NOMO-1 (cell line): ENCODE measurements around the gene STS.
A peak's percentile ranks its signal among the peaks of the same experiment; 100 is the strongest.

Experiments used
- DNase-seq, 2 experiments: peaks; one replicate each; lab custom pipeline; 2025; ENCODE audit not compliant: unreplicated experiment in 2 of 2; lab: John Stamatoyannopoulos, UW

STS gene, protein sequence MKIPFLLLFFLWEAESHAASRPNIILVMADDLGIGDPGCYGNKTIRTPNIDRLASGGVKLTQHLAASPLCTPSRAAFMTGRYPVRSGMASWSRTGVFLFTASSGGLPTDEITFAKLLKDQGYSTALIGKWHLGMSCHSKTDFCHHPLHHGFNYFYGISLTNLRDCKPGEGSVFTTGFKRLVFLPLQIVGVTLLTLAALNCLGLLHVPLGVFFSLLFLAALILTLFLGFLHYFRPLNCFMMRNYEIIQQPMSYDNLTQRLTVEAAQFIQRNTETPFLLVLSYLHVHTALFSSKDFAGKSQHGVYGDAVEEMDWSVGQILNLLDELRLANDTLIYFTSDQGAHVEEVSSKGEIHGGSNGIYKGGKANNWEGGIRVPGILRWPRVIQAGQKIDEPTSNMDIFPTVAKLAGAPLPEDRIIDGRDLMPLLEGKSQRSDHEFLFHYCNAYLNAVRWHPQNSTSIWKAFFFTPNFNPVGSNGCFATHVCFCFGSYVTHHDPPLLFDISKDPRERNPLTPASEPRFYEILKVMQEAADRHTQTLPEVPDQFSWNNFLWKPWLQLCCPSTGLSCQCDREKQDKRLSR

DNA sequence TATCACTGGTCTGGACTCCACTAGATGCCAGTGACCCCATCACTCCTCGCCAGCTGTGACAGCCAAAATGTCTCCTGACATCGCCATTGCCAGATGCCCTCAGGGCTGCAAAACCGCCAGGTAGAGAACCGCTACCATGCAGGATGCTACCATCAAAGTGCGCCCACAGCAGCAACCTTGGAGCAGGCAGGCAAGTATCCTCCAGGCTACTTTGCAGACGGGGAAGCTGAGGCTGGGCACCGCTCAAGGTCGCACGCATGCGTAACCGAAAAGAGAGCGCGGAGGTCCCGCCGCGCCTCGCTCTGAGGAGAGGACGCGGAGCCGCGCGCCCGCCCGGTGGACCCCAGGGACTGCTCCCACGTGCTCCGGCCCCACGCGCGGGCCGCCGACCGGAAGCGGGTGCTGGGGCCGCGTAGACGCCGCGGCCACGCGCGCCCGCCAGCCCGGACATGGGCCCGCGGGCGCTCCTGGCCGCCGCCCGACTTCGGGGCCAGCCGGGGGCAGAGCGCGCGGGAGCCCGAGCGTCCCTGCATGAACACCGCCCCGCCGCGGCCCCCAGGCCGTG lies at the start of gene STS:
TSS of gene STS (plus strand) at position 300 of the 565 bp plus-strand sequence. CDS start 105,488 bp downstream, outside the sequence.
- peak; percentile 17 to 31 for DNase-seq

DNA sequence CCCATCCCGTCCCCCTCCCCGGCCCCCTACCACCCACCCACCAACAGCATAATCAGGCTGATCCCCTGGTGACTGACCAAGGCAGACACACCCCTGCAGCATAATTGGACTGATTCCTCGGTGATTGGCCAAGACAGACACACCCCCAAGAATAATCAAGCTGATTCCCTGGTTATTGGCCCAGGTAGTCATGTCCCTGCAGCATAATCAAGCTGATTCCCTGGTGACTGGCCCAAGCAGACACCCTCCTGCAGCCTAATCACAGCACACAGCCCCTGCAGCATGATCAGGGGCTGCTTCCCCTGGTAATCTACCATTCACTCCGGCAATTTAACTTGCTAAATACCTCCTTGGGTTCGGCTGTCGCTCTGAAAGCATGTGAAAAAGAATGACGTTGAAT lies 47.5 kb upstream of the STS start:
- no peak for DNase-seq

DNA sequence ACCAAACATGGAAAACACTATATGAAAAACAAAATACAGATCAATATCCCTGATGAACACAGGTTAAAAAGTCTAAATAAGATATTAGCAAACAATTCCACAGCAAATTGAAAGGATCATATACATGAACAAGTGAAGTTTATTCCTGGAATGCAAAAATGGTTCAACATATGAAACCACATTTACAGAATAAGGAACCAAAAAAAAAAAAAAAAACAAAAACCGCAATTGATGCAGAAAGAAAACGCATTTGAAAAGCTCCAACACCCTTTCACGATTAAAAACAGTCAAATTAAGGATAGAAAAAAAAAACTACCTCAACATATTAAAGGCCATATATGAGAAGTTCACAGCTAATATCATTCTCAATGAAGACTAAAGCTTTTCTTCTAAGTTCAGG lies 45.4 kb upstream of the STS start:
- no peak for DNase-seq

DNA sequence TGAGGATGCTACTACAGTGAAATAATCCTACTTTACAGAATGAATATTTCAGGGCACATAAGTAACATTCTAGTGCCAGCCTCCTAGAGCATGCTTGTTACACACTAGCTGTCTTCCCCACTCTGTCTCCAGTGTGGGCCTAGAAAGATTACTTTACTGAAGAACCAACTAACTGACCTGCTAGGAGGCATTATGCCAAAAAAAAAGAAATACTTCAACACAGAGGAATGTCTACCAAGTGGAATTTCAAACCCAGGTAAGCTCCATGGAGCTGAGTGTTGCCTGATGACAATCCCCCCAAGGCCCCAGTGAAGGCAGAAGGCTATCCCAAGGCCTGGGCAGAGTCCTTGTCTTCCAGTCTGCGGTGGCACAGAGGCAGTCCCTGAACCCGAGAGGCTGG lies 40.9 kb upstream of the STS start:
- no peak for DNase-seq

DNA sequence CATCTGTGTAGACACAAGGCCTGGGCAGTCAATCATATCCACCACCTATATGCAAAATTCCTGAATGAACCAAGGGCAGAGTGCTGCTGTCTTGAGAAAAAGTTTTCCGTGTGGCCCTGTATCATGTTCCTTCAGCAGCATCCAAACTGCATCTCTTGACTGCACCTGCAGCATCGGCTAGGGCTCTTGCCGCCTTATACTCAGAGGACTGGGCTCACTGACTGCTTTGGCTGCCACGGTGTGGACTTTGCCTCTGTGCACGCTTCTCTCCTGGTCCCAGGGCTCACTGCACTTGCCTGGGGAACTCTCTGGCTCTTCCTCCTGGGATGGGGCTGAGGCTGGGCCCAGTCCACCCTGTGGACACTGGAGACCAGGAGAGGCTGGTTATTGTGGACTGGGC lies 39.5 kb upstream of the STS start:
- no peak for DNase-seq

DNA sequence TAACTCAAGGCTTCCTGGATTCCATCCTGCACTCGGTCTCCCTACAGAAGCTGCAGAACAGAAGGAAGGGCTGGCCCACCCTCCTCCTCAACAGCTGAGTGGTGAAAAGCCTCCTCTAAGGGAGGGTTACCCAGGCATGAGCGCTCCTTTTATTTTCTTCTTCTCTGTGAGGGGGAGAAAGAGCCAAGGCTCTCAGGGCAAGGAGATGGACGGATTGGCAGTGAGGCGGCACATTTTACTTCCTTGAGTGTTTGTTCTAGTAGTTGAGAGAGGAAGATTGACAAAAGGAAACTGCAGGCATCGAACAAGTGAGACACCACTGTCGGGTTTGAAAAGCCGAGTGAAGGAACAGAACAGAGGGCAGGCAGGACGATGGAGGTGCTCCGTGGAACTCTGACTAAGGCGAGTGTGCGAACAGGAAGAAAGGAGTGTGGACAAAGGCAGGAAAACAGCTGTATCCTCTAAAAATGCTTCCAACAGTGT lies 38.4 kb upstream of the STS start:
- no peak for DNase-seq

DNA sequence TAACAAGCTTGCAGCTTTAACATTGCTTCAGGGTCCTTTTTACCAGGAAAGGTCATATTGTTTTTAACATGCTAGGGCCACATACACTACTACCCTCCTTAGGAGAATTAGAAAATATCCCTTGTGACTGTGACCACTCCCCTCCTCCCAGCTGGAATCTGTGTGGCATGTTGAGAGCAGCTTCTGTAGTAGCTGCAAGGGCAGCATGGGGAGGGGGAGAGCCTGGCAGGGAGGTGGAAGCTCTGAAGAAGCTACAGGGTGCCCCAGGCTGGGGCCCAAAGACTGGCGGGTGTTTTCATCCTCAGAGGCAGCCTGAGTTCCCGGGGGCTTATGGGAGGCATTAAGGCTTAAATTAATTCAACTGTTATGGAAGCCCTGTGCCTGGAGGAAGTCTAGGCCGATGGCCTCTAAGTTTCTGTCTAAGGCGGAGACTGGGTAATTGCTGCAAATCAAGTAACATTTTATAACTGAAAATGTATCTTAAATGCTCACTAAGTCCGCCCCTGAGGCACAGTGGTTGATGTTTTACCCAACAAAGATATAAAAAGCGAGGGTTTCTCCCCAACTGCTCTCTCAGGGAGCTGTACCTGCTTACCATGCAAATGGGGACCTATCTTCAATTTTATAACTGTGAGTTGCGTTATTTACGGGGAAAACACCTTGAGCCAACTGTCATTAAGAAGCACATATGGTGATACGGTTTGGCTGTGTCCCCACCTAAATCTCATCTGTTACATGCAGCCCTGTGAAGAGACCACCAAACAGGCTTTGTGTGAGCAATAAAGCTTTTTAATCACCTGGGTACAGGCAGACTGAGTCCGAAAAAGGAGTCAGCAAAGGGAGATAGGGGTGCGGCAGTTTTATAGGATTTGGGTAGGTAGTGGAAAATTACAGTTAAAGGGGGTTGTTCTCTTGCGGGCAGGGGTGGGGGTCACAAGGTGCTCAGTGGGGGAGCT lies 37.4 kb upstream of the STS start:
- no peak for DNase-seq

DNA sequence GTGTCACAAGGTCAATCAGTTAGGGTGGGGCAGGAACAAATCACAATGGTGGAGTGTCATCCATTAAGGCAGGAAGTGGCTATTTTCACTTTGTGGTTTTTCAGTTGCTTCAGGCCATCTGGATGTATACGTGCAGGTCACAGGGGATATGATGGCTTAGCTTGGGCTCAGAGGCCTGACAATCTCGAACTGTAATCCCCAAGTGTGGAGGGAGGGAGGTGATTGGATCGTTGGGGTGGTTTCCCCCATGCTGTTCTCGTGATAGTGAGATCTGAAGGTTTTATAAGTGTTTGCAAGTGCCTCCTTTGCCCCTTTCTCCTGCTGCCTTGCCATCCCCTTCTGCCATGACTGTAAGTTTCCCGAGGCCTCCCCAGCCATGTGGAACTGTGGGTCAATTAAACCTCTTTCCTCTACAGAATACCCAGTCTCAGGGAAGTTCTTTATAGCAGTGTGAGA lies 36.7 kb upstream of the STS start:
- peak; percentile 39 to 60 for DNase-seq

DNA sequence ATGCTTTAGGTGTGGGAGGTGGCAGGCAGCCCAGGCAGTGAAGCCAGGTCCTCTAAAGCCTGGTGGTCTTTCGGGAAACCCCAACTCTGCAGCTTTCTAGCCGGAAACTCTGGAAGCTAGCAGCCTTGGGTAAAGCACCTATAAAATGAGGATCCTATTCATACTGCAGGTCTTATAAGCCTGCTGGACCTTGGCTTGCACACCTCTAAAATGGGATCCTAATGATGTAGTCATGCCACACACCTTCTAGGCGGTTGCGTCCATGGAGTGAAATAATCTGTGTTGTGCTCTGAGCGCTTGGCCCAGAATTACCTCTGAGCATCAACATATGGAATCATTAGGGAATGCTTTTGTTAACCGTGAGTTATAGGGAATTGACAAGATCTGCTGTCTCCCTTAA lies 36.0 kb upstream of the STS start:
- DNase-seq, result no peak

DNA sequence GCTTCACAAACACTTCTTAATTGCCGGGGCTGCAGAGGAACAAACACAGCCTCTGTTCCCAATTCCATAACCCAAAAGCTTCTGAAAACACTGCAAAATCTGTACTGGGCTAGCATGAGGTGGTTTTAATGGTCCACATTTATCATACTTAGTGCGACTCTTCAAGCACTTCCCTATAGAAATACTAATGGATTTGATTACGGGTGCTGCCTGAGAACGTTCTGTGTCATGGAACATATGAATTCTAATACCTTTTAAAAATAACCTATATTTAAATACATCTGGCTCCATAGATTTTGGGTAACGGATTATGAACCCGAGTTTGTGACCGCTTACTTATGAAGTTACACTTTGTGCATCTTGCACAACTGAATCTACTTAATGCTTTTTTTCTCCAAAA lies 35.4 kb upstream of the STS start:
- DNase-seq, result no peak

DNA sequence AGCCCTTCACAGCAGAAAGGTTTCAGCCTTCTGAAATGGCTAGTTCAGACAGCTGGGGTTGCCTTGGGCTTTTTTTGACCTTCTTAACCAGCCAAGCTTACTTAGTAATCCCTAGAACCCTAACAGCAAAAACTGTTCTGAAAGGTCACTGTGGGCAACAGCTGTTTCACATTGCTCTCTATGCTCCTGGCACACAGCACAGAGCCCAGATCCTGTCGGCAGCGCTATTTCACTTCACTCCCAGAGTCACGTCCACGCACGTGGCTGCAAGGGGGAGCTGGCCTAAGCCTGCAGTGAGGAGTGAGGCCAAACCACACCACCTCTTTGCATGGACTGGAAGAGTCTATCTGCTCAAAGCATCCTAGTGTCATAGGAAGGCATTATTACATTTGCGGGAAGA lies 32.0 kb upstream of the STS start:
- DNase-seq, result no peak

DNA sequence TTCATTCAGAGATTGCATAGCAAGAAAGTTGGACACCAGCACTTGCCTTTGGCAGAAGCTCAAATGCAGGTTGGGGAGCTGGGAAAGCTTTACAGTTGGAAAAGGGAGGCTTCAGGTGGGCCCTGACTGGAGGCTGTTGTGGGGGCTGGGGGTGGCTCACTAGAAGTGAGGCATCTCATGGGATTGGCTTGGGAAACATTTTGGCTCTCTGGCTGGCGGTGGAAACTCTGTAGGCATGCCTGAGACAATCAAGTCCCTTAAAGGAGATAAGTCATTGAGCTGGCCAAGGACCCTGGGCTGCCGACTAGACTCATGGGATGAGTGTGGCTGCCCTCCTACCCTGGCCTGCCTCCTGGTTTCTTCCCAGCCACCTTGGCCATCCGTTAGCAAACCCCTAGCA lies 31.4 kb upstream of the STS start:
- no peak for DNase-seq

DNA sequence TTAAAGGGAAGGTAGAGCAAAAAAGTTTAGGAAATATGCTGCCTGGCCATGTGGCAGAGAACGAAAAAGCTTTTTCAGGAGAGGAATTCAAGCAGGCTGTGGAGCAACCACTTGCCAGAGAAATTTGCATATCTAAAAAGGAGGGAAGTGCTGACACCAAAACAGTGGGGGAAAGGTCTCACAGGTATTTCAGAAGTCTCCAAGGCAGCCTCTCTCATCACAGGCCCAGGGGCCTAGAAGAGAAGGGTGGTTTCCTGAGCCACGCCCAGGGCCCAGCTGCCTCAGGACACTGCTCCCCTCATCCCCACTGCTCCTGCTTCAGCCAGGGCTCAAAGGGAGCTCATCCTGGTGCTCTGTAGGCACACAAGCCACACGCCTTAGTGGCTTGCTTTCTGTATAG lies 29.9 kb upstream of the STS start:
- no peak for DNase-seq

DNA sequence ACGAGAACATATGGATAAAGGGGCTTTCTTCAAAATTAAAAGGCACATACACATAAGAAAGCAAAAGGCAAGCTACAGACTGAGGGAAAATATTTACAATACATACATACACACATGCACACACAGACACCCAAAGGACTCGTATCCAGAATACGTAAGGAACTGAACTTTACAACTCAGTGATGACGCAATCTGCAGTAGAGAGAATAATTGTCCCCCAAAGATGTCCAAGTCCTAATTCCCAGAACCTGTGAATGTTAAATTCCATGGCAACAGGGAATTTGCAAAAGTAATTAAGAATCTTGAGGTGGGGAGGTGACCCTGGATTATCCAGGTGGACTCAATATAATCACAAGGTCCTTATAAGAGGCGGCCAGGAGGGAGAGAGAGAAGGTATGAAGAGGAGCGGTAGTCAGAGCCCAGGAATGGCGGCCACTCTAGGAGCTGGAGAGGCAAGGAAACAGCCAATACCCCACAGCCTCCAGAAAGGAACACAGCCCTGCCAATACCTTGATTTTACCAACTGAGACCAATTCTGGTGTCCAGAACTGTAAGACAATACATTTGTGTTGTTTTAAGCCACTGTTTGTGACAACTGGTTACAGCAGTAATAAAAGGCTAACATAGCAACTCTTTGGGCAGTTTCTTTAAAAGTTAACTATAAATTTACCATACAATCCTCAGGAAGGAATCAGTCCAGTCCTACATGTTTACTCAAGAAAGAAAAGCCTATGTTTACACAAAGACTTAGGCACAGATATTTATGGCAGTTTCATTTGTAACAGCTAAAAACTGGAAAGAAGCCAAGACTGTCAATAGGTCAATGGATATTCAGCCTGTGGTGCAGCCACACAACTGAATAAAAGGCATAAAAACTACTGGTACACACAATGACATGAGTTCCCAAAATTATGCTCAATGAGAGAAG lies 27.3 kb upstream of the STS start:
- DNase-seq, result no peak

DNA sequence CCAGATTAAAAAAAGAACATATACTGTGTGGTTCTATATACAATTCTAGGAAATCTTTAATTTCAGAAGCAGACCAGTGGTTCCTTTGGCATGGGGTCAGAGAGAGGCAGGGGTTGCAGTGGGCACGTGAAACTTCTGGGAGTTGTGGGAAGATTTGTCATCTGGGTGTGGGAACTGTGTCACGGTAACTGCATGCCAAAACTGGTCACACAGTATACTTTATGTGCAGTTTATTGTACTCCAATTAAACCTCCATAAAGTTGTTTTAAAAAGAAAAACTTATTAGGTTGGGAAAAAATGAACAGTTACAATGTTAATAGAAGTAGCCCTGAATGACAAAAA lies 26.7 kb upstream of the STS start:
- DNase-seq, result no peak

DNA sequence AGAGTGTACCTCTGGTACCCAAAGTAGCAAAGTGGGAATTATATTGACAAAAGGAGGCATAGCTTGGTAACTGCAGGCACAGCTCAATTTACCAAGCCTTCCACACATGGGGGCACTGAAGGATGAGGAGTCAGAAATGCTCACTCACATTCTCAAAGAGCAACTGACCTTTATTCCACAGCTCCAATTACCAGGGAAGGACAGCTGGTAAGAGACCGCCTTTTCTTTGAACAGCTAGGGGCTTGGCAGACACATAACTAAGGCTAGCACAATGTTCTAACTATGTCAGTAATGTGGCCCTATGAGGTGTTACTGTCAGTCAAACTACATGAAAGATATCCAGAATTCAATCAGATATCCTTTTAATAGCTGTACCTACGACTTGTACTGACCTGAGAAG lies 20.5 kb upstream of the STS start:
- DNase-seq, result no peak

DNA sequence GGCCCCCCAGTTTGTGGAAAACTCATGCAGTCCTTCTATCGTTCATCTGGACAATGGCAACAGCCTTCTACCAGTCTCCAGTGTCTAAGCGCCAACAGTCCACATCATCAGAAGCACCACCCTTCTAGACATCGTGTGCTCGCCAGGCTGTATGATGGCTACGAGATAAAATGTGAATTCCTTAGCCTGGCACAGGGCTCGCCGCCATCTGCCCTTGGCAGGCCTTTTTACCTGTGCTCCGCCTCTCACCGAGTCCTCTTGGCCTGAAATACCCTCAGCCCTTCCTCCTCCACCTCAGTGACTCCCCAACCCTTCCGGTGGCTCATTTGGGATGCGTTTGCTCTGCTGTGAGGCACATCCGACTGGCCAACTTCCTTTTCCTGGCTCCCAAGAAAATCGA lies 15.9 kb upstream of the STS start:
- no peak for DNase-seq

DNA sequence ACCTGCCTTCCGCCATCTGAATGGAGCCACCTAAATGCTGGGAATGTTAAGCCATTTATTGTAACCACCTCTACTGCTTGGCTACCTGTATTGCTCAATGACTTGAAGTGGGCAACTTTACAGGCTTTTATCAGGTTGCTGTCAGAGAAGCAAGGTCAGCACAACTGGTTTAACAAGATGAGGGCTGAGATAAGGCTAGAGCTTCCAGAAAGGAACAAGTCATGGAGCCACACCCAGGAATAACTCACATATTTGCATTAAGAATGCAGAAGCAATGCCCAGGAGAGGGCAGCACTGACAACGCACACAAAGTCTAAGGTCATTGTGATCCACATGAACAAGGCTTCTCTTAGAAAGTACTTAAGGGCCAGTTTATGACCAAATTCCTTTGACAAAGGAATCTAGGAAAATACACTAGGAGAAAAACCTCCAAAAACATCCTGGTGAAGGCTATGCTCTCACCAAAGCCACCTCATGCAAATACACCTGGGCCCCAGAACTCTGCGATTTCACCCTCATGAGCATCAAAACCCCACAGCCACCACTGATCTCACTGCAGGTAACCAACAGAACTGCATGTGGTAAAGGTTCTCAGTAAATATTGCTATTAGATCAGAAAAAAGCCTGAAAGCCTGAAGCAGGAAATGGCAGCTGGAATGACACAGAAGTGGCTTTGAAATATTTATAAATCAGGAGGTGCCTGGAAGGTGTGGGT lies 15.0 kb upstream of the STS start:
- peak in 1 of 2 experiments; percentile 6 for DNase-seq

DNA sequence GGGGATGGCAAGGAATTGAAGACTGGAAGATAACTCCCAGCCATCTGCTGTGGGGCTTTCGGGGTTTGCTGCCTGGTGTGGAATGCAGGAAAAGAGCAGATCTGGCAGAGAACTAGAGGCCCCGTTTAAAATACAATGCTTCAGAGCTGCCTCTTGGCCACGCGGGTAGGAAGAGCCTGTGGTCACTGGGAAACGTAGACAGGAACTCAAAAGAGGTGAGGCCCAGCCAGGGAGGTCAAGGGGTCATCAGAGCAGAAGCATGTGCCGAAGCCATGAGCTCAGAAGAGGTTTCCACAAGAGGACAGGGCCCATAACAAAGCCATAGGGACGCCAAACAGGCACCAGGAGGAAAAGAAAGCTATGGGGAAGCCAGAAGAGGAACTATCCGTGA lies 14.5 kb upstream of the STS start:
- DNase-seq, result peak; percentile 15 to 23
